Panc1 (cell line): Measurements from ENCODE around the gene AP1G2. TPM values are rescaled to one million over a fixed set of nuclear protein-coding genes. Genes with fewer than 3 reads are reported as not detected.
"Not testable (repeated sequence)": the region's sequence is repeated elsewhere in the genome, so short reads cannot be mapped to it uniquely, and the experiment has no call there.

Experiments used
- ATAC-seq: fragments of 200-7000 bp; cut with Tn5 transposase; 2 replicates; pipeline ENCODE4 v1.9.1; 2020; ENCODE audit warnings: mild to moderate bottlenecking, moderate library complexity
- BruUV-seq: library from RNA; stranded (reverse); fragments of 400-500 nt; replicated peaks from 2 replicates; lab custom pipeline; 2021; lab: Mats Ljungman, UMichigan
- CTCF ChIA-PET: fragments of 300-600 bp; sonication (Branson Sonifier 250); formaldehyde crosslinking; loops from one replicate; lab custom pipeline; 2022; ENCODE audit warnings: antibody characterized with exemption; lab: Charles Lee
- POLR2A ChIA-PET: fragments of 300-600 bp; sonication (Branson Sonifier 250); formaldehyde crosslinking; loops from one replicate; lab custom pipeline; 2022; ENCODE audit warnings: antibody characterized with exemption; lab: Charles Lee
- DNase-seq: peaks from one replicate; pipeline ENCODE4 v3.0.0-alpha.2; 2010; ENCODE audit warnings: low read depth, low spot score
- H3K27ac ChIP-seq: 2 replicates; pipeline ENCODE4 v1.5.1; 2011; ENCODE audit warnings: mild to moderate bottlenecking, low read length, inconsistent platforms
- H3K27me3 ChIP-seq: fragments of 200-500 bp; sonication (Bioruptor generic); 2 replicates; pipeline ENCODE4 v1.6.0; 2014; ENCODE audit warnings: low read length, inconsistent platforms; ENCODE audit not compliant: control insufficient read depth, insufficient read depth
- H3K36me3 ChIP-seq: fragments of 200-500 bp; sonication (Bioruptor generic); 2 replicates; pipeline ENCODE4 v1.5.1; 2014; ENCODE audit warnings: inconsistent platforms, mild to moderate bottlenecking, low read length, moderate library complexity; ENCODE audit not compliant: control insufficient read depth, insufficient read depth
- H3K4me1 ChIP-seq: 2 replicates; pipeline ENCODE4 v1.5.1; 2011; ENCODE audit warnings: inconsistent platforms, mild to moderate bottlenecking, low read length, moderate library complexity; ENCODE audit not compliant: control insufficient read depth, insufficient read depth
- H3K4me3 ChIP-seq, 2 experiments: 2 replicates each; pipeline ENCODE4 v1.5.1; 2011 to 2012; ENCODE audit warnings: low read depth in 2 of 2, low read length in 2 of 2, mild to moderate bottlenecking in 2 of 2, inconsistent platforms in 1 of 2, moderate library complexity in 1 of 2
- H3K9me3 ChIP-seq: fragments of 200-500 bp; sonication (Bioruptor generic); 2 replicates; pipeline ENCODE4 v1.5.1; 2014; ENCODE audit warnings: low read depth, mild to moderate bottlenecking, inconsistent platforms, low read length, moderate library complexity; ENCODE audit not compliant: control insufficient read depth, insufficient read depth
- POLR2AphosphoS5 ChIP-seq: IDR thresholded peaks from 2 replicates; pipeline ENCODE4 v1.6.1; 2012; ENCODE audit warnings: mild to moderate bottlenecking, low read depth, low read length, moderate library complexity
- REST ChIP-seq, 2 experiments: IDR thresholded peaks; 2 replicates each; pipeline ENCODE4 v1.6.1; 2011 to 2012; ENCODE audit warnings: low read depth in 2 of 2, control low read depth in 1 of 2, low read length in 1 of 2, mild to moderate bottlenecking in 1 of 2, moderate library complexity in 1 of 2; ENCODE audit not compliant: insufficient read depth in 1 of 2
- SIN3A ChIP-seq: IDR thresholded peaks from 2 replicates; pipeline ENCODE4 v1.6.1; 2012; ENCODE audit warnings: low read depth, mild to moderate bottlenecking, low read length, moderate library complexity, borderline replicate concordance; ENCODE audit not compliant: insufficient read depth
- TCF7L2 ChIP-seq: IDR thresholded peaks from 2 replicates; pipeline ENCODE4 v1.6.1; 2011; ENCODE audit warnings: mild to moderate bottlenecking, low read depth, low read length, inconsistent platforms
- in situ Hi-C: cut with HindIII; loops from 2 replicates; pipeline ENCODE4 v1.10.0; 2016; ENCODE audit warnings: low sequenced_read_pairs, low pct_unique_long_range_greater_than_20kb
- intact Hi-C: fragments of 100-400 bp; cut with micrococcal nuclease; formaldehyde crosslinking; loops from one replicate; pipeline ENCODE4 v1.10.0; 2022; ENCODE audit not compliant: unreplicated experiment
- total RNA-seq: library from RNA; stranded (reverse); gene quantifications from one replicate; pipeline ENCODE4 v1.2.1, GENCODE V29; 2021; ENCODE audit not compliant: unreplicated experiment
- TF ChIP-seq, protein P1 (sequence below): fragments of 450-650 bp; IDR thresholded peaks from 2 replicates; pipeline ENCODE4 v1.5.1; 2017; ENCODE audit warnings: mild to moderate bottlenecking

AP1G2 gene
- total RNA-seq, 1 experiment from 2014 or later = 61.6 TPM

- no peak for DNase-seq
- ATAC-seq = no peak
- H3K9me3 ChIP-seq = no peaks in the 10 kb centered on the region
- BruUV-seq = no TSS peak
- H3K4me1 ChIP-seq = no peaks in the 10 kb centered on the region
- no peak overlapping the region for H3K27ac ChIP-seq
- intact Hi-C loops (no loop called here), in situ Hi-C loops (no loop called here)
- H3K27me3 ChIP-seq = no peaks in the 10 kb centered on the region
- TF ChIP-seq, protein P1, sequence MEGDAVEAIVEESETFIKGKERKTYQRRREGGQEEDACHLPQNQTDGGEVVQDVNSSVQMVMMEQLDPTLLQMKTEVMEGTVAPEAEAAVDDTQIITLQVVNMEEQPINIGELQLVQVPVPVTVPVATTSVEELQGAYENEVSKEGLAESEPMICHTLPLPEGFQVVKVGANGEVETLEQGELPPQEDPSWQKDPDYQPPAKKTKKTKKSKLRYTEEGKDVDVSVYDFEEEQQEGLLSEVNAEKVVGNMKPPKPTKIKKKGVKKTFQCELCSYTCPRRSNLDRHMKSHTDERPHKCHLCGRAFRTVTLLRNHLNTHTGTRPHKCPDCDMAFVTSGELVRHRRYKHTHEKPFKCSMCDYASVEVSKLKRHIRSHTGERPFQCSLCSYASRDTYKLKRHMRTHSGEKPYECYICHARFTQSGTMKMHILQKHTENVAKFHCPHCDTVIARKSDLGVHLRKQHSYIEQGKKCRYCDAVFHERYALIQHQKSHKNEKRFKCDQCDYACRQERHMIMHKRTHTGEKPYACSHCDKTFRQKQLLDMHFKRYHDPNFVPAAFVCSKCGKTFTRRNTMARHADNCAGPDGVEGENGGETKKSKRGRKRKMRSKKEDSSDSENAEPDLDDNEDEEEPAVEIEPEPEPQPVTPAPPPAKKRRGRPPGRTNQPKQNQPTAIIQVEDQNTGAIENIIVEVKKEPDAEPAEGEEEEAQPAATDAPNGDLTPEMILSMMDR = no peak
- no peak for TF ChIP-seq POLR2AphosphoS5
- TF ChIP-seq TCF7L2 = no peak
- TF ChIP-seq REST (IDR thresholded peaks at IDR 0.05; ENCODE audit: insufficient read depth in 1 of 2, low read depth in 2 of 2, low read length in 1 of 2) = no peak
- no peak for TF ChIP-seq SIN3A
- CTCF ChIA-PET = interaction anchor here (1.1 kb wide), 1 partner anchor 22 kb away, joined by 3 read pairs; no protein-coding TSS in a partner anchor
- POLR2A ChIA-PET = interaction anchor here (0.7 kb wide), 1 partner anchor 8 kb away, joined by 3 read pairs; no protein-coding TSS in a partner anchor
- H3K36me3 ChIP-seq = no peaks in the 10 kb centered on the region
- no peak overlapping the region for H3K4me3 ChIP-seq
Observed at GRCh38 chr14:23538050-23538718, 29.4 kb downstream of the AP1G2 start.

- CTCF ChIA-PET = interaction anchor here (1.1 kb wide), 1 partner anchor 22 kb away, joined by 3 read pairs; no protein-coding TSS in a partner anchor
- H3K27me3 ChIP-seq = no peaks in the 10 kb centered on the region
- TF ChIP-seq, protein P1 = no peak
- no peak for TF ChIP-seq TCF7L2
- TF ChIP-seq REST (IDR thresholded peaks at IDR 0.05; ENCODE audit: insufficient read depth in 1 of 2, low read depth in 2 of 2, low read length in 1 of 2) = no peak
- TF ChIP-seq POLR2AphosphoS5 = no peak
- TF ChIP-seq SIN3A = no peak
- H3K4me1 ChIP-seq = no peaks in the 10 kb centered on the region
- no peak overlapping the region for H3K4me3 ChIP-seq
- no peak overlapping the region for H3K27ac ChIP-seq
- no TSS peak for BruUV-seq
- in situ Hi-C loops = no loop called here
- H3K36me3 ChIP-seq = no peaks in the 10 kb centered on the region
- ATAC-seq = no peak
- no peak for DNase-seq
- POLR2A ChIA-PET = interaction anchor here (0.6 to 0.7 kb wide), 2 partner anchors 9 to 17 kb away, joined by 3 to 6 read pairs; no protein-coding TSS in a partner anchor
- intact Hi-C loops = no loop called here
- no peaks in the 10 kb centered on the region for H3K9me3 ChIP-seq
Observed at GRCh38 chr14:23537351-23538049, 30.1 kb downstream of the AP1G2 start.

GRCh38 chr14:23536906-23537305, 30.7 kb downstream of the AP1G2 start:
- in situ Hi-C loops, CTCF ChIA-PET, H3K27ac ChIP-seq, H3K4me3 ChIP-seq, BruUV-seq, H3K9me3 ChIP-seq, H3K27me3 ChIP-seq, intact Hi-C loops, DNase-seq, H3K36me3 ChIP-seq, H3K4me1 ChIP-seq, ATAC-seq: not testable (repeated sequence)
- POLR2A ChIA-PET = interaction anchor here (0.6 kb wide), 1 partner anchor 17 kb away, joined by 6 read pairs; no protein-coding TSS in a partner anchor
